ENCODE data around the gene DENND2D.

DENND2D gene

GRCh38 chr1:111227851-111228747 is 27.7 kb upstream of the DENND2D start:
- DNase-seq (ENCODE audit: low read depth) = peak; percentile 94
- no peak overlapping the region for H3K4me3 ChIP-seq (ENCODE audit: low read depth, low read length)
- TF ChIP-seq CTCF (conservative IDR thresholded peaks at IDR 0.05; ENCODE audit: low read depth, low read length) = no peak

DNA sequence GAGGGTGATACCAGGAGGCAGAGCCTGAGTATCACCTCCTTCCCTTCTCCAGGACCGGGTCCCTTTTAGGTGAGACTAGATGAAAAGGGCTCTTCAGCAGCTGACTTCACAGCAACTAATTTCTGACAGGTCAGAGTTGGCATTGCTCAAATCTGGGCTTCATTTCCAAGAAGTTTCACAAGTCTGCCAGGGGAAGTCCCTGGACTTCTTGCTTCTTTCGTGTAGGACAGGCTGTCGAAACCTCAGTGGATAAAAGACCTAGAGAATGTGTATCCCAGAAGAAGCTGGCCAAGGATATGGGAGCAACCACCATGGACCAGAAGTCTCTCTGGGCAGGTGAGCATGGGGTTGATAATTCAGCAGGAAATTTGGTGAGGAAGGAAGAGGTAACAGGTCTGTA is 27.0 kb upstream of the DENND2D start, which contains the start of gene CHI3L2:
Gene CHI3L2 (plus strand): TSS at position 280 of the 400 bp plus-strand sequence. CDS start 17 bp downstream, at position 297.
- DNase-seq (ENCODE audit: low read depth) = peak; percentile 72
- no peak for TF ChIP-seq CTCF (conservative IDR thresholded peaks at IDR 0.05; ENCODE audit: low read depth, low read length)
- H3K4me3 ChIP-seq (ENCODE audit: low read depth, low read length) = no peak within 1 kb of the TSS

- peak; percentile 86 for DNase-seq (ENCODE audit: low read depth)
- no peak overlapping the region for H3K4me3 ChIP-seq (ENCODE audit: low read depth, low read length)
- no peak for TF ChIP-seq CTCF (conservative IDR thresholded peaks at IDR 0.05; ENCODE audit: low read depth, low read length)
Observed at GRCh38 chr1:111225717-111226400, 25.4 kb upstream of the DENND2D start.

GRCh38 chr1:111225091-111225490 is 24.6 kb upstream of the DENND2D start:
- DNase-seq (ENCODE audit: low read depth) = no peak
- no peak for TF ChIP-seq CTCF (conservative IDR thresholded peaks at IDR 0.05; ENCODE audit: low read depth, low read length)
- no peak overlapping the region for H3K4me3 ChIP-seq (ENCODE audit: low read depth, low read length)

- TF ChIP-seq CTCF (conservative IDR thresholded peaks at IDR 0.05; ENCODE audit: low read depth, low read length) = no peak
- H3K4me3 ChIP-seq (ENCODE audit: low read depth, low read length) = no peak overlapping the region
- no peak for DNase-seq (ENCODE audit: low read depth)
Observed at GRCh38 chr1:111223126-111223685, 22.8 kb upstream of the DENND2D start.

GRCh38 chr1:111222308-111223125 is 22.1 kb upstream of the DENND2D start:
- H3K4me3 ChIP-seq (ENCODE audit: low read depth, low read length) = no peak overlapping the region
- peak; percentile 99 for TF ChIP-seq CTCF (conservative IDR thresholded peaks at IDR 0.05; ENCODE audit: low read depth, low read length)
- DNase-seq (ENCODE audit: low read depth) = peak; percentile 70

All from choroid plexus epithelial cell (primary cell).